Activated T-helper 1 cell treated with anti-CD3 and anti-CD28 coated beads, Interleukin-12 subunit alpha, Interleukin-12 subunit beta, Interleukin-2, Interleukin-4 antibody, amounts not matched to agents 30 ng/mL and 10 ng/mL and 1 ng/mL, durations not matched to agents 14 hours and 24 hours and 36 hours (primary cell): ENCODE data around the gene CDCA4. TPM values are rescaled to one million over a fixed set of nuclear protein-coding genes. Genes with fewer than 3 reads are reported as not detected.

Experiments used
- DNase-seq: peaks from one replicate; pipeline ENCODE4 v3.0.0; 2021; ENCODE audit warnings: low spot score
- H3K27ac Mint-ChIP-seq: one replicate; pipeline ENCODE4 v1.8.0; 2021; ENCODE audit warnings: mild to moderate bottlenecking, mixed read lengths
- H3K27me3 Mint-ChIP-seq: one replicate; pipeline ENCODE4 v1.8.0; 2022; ENCODE audit warnings: mild to moderate bottlenecking, moderate library complexity, mixed read lengths; ENCODE audit not compliant: insufficient read depth
- H3K36me3 Mint-ChIP-seq: one replicate; pipeline ENCODE4 v1.8.0; 2021; ENCODE audit warnings: low read depth, mixed read lengths
- H3K4me1 Mint-ChIP-seq: one replicate; pipeline ENCODE4 v1.8.0; 2021; ENCODE audit warnings: low read depth, mixed read lengths
- H3K4me3 Mint-ChIP-seq: one replicate; pipeline ENCODE4 v1.8.0; 2021; ENCODE audit warnings: mild to moderate bottlenecking, moderate library complexity, mixed read lengths
- H3K9me3 Mint-ChIP-seq: one replicate; pipeline ENCODE4 v1.8.0; 2021; ENCODE audit warnings: mixed read lengths
- intact Hi-C: fragments of 100-400 bp; cut with micrococcal nuclease; formaldehyde crosslinking; loops from one replicate; pipeline ENCODE4 v1.15.1; 2024
- total RNA-seq: library from RNA; stranded (reverse); gene quantifications from 2 replicates; pipeline ENCODE4 v1.2.3, GENCODE V29; 2022

The CDCA4 gene
- total RNA-seq, 1 donor from 2014 or later = 62.5 TPM

DNA sequence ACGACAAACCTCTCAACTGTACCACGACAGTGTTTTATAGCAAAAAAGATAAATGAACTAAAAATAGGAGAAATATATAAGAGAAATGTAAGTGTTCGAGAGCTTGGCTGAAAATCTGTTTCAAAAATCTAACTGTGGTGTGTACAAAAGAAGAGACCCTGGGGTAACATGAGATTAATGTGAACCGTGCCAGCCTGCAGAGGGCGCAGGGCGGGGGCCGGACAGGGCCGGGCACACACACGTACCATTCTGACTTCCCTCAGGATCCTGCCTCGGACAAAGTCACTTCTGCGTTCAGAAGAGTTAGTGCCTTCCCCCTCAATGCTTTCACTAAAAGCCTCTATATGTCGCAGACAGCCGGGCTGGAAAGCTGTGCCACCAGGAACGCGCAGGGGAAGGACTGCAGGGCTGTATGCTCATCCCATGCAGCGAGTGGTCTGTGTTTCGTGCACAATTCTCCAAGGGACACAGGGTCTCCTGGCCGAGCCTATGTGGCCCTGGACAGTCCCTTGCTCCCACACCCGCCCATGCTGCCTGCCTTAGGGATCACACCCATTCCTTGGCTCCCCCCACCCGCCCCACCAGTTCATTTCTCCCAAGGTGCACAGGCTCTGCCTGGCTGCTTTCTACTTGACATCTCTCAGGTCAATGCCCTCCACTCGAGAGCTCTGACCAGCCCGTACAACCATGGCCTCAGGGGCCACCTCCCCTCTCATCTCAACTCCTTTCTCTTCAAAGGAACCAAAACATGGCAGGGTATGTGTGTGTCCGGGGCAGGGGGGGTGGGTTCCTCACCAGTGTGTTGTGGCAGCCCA lies 8.5 kb downstream of the CDCA4 start:
- peaks cover 42% of the 10 kb centered on the region for H3K4me1 Mint-ChIP-seq
- no peaks in the 10 kb centered on the region for H3K27me3 Mint-ChIP-seq
- intact Hi-C loops = loop anchor here (5.0 kb wide), 1 partner anchor 35 kb away; no protein-coding TSS in a partner anchor
- H3K4me3 Mint-ChIP-seq = no peak overlapping the region
- H3K9me3 Mint-ChIP-seq = no peaks in the 10 kb centered on the region
- H3K27ac Mint-ChIP-seq = no peak overlapping the region
- H3K36me3 Mint-ChIP-seq = peaks cover 40% of the 10 kb centered on the region
- DNase-seq = no peak

DNA sequence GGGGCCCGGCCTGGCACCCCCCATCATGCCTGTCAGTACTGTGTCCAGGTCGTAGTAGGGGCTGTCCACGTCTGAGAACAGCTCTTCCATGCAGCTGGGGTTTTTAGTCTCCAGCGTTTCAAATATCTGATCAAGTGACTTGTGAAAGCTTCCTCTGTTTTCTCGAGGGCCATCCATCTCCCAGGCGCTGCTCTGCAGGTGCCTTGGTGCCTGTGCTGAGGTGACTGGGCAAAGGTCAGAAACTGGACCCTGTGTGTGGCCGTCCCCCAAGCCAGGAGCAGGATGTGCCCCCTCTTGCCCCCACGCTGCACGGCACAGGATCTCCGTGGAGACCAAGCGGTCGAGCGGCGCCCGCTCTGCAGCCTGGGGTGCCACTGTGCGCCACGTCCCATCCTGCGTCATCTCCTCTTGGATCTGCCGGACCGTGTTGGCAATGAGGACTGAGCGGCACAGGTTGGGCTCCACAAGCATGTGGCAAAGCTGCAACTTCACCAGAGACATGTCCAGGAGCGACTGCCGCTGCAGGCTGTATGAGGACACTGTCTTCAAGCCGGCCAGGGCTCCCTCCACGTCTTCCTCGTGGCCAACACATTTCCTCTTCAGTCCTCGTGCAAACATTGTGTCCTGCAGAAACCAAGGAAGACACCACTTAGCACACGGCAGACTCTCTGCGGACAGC lies 9.4 kb downstream of the CDCA4 start:
- no peak overlapping the region for H3K4me3 Mint-ChIP-seq
- H3K36me3 Mint-ChIP-seq = peaks cover 36% of the 10 kb centered on the region
- intact Hi-C loops = loop anchor here (5.0 kb wide), 1 partner anchor 36 kb away; no protein-coding TSS in a partner anchor
- H3K27ac Mint-ChIP-seq = no peak overlapping the region
- no peak for DNase-seq
- H3K9me3 Mint-ChIP-seq = no peaks in the 10 kb centered on the region
- peaks cover 33% of the 10 kb centered on the region for H3K4me1 Mint-ChIP-seq
- no peaks in the 10 kb centered on the region for H3K27me3 Mint-ChIP-seq

DNA sequence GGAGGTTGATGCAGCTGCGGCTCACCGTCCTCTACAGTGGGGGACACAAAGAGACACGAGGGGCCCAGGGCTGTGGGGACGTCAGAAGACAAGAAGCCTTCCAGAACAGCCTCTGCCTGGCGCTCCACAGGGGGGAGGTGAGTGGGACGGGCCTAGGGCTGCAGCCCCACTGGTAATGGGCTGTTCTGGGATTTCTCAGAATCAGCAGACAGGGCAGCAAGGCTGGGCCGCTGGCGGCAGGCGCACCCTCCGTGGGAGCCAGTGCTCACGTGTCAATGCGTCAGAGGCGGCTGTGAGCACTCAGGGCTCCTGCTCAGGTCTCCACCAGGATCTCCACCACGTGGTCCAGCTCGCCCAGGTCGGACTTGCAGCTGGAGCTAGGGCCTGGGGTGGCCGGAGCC lies 10.0 kb downstream of the CDCA4 start:
- peaks cover 34% of the 10 kb centered on the region for H3K36me3 Mint-ChIP-seq
- no peaks in the 10 kb centered on the region for H3K27me3 Mint-ChIP-seq
- H3K9me3 Mint-ChIP-seq = no peaks in the 10 kb centered on the region
- no peak for DNase-seq
- H3K27ac Mint-ChIP-seq = no peak overlapping the region
- intact Hi-C loops = loop anchor here (5.0 kb wide), 1 partner anchor 36 kb away; no protein-coding TSS in a partner anchor
- no peak overlapping the region for H3K4me3 Mint-ChIP-seq
- peaks cover 28% of the 10 kb centered on the region for H3K4me1 Mint-ChIP-seq

DNA sequence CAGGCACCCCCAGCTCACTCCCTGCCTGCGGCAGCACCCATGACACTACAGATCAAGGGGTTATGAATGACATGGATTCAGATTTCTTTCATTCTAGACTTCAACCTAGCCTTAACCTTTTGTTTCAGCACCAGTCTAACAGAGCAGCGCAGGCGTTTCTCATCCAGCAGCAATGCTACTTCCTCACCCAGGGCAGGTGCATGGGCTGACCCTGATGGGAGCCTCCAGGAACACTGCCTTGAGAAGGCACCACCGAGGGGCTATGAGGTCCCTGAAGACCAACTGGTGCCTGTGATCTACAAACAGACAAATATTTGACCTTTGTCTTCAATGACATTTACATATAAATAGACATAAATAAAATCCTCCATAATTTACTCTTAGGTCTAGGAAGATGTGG lies 10.8 kb downstream of the CDCA4 start:
- no peaks in the 10 kb centered on the region for H3K9me3 Mint-ChIP-seq
- intact Hi-C loops = loop anchor here (5.0 kb wide), 1 partner anchor 37 kb away; no protein-coding TSS in a partner anchor
- no peak overlapping the region for H3K27ac Mint-ChIP-seq
- DNase-seq = no peak
- peaks cover 20% of the 10 kb centered on the region for H3K4me1 Mint-ChIP-seq
- peaks cover 28% of the 10 kb centered on the region for H3K36me3 Mint-ChIP-seq
- no peaks in the 10 kb centered on the region for H3K27me3 Mint-ChIP-seq
- no peak overlapping the region for H3K4me3 Mint-ChIP-seq

DNA sequence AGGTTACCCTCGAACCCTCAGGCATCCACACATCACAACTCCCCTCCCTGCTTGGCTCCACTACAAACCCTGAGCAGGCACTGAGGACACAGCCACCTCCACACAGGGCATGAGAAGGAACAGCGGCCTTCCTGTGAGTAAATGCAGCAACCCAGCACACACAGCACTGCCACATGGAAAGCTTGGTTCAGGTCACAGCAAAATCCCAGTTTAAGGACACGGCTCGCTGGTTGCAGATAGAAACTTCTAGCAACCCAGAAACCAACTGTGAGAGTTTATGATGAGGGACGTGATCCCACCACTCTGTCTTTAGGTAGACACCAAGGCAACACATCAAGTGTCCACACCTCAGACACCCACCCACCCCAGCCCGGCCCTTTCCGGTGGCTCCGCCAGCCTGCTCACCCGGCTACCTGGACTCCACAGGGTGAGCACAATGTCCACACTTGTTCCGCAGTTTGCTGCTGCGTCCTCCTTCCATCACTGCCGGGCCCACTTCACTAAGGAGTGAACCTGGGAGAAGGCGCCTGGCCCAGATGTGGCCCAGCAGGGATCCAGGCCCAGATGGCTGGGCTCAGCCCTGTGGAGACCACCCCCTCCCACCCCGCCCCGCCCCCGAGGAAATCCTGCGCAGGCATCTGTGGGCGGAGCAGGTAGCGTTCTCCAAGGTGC lies 13.2 kb downstream of the CDCA4 start:
- no peaks in the 10 kb centered on the region for H3K4me1 Mint-ChIP-seq
- DNase-seq = no peak
- H3K4me3 Mint-ChIP-seq = no peak overlapping the region
- H3K9me3 Mint-ChIP-seq = no peaks in the 10 kb centered on the region
- no peaks in the 10 kb centered on the region for H3K27me3 Mint-ChIP-seq
- no peak overlapping the region for H3K27ac Mint-ChIP-seq
- intact Hi-C loops = no loop called here
- H3K36me3 Mint-ChIP-seq = peaks cover 18% of the 10 kb centered on the region

DNA sequence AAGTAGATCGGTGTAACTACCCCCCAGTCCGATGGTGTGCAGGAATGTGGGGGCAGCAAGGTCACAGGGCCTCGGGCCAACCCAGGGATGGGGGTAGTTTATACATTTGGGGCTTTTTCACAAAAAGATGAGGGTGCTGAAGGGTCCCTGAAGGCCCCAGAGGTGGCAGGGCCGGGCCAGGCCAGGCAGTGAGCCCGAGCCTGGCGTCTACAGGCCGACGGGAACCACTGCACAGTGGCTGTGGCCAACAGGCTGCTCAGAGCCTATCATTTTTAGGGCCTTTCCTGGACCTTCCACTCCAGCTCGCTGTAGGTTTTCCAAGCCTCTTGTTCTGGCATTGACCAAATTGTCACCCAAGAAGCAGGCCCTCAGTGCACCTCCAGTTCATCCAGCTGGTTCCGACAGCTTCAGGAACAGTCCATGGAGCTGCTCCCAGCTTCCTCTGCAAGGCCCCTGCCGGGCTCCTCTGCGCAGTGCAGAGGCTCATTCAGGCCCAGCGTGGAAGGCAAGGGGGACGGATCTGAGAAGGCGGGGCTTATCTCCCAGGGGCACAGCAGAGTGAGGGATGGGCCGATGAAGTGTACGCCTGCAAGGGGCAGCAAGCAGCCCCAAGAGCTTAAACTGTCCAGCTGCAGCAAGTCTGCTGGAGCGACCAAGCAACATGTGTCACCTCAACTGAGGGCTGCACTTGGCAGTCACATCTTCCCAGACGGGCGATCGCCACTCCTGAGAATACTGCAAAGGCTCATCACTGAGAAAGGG lies 13.9 kb downstream of the CDCA4 start:
- no peaks in the 10 kb centered on the region for H3K27me3 Mint-ChIP-seq
- DNase-seq = no peak
- H3K4me1 Mint-ChIP-seq = no peaks in the 10 kb centered on the region
- H3K36me3 Mint-ChIP-seq = peaks cover 13% of the 10 kb centered on the region
- no peaks in the 10 kb centered on the region for H3K9me3 Mint-ChIP-seq
- intact Hi-C loops = no loop called here
- H3K27ac Mint-ChIP-seq = no peak overlapping the region
- H3K4me3 Mint-ChIP-seq = no peak overlapping the region

DNA sequence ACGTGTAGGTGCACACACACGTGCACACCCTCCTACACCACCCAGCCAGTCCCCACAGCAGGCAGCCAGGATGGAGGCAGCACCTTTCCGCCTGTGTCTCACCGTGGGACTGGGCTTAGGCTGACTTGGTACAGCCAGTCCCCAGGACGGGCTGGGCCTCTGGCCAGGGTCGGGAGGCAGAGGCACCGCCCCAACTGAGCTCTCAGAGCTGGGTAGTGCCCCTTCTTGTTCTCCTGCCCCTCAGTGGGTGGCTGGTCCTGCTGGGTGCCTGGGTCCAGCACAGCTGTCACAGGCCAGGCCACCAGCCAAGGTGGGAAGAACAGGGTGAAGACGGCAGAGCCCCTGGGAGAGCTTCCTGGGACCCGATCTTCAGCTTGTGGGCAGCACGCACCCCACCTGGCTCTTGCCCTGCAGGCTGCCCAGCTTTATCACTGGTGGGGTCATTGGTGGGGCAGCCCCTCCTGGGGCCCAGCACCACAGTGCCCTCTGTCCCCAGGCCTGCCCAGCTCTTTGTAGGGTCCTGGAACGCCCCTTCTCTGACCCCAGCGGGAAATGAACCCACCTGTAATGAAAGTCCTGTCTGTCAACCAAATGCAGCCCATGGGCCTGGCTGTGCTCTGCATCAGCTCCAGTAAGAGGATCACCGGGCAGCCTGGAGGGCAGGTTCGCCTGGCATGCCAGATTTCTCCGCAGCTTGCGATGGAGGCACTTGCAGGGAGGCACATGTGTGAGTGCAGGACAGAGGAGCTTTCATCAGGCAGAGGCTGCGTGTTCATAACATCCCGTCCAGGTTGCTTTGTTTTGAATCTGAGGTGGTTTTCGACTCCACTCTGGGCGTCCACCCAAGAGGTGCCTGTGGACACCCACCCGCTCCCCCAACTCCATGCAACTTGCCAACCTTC lies 14.7 kb downstream of the CDCA4 start:
- Mint-ChIP-seq H3K27ac (no peak overlapping the region), H3K27me3 (no peaks in the 10 kb centered on the region), H3K9me3 (no peaks in the 10 kb centered on the region), H3K4me3 (no peak overlapping the region), H3K36me3 (peaks cover 10% of the 10 kb centered on the region), H3K4me1 (no peaks in the 10 kb centered on the region)
- intact Hi-C loops = no loop called here
- no peak for DNase-seq

DNA sequence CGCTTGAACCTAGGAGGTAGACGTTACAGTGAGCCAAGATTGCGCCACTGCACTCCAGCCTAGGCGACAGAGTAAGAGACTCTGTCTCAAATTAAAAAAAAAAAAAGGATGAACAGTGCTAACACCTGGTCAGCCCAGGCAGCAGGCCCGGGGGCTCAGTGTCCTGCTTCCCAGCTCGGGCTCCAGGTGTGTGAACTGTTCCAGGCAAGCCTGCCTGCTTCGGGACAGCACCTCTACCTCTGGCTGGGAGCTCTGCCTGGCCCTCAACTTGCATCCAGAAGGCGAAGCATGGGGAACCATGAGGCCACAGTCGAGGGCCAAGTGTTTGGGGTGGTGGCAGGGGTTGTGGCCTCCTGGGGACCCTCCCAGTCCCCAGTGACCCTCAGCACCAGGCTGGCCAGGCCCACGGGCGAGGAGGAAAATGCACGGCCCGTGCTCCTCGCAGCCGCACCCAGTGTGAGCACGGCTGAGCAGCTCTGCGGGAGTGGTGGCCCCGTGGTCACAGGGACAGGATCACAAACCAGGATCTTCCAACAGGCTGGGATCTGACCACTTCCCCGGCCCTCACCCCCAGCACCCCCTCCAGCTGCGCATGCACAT lies 15.5 kb downstream of the CDCA4 start:
- no peak overlapping the region for H3K4me3 Mint-ChIP-seq
- DNase-seq = no peak
- peaks cover 9% of the 10 kb centered on the region for H3K36me3 Mint-ChIP-seq
- H3K4me1 Mint-ChIP-seq = no peaks in the 10 kb centered on the region
- no peaks in the 10 kb centered on the region for H3K9me3 Mint-ChIP-seq
- no peak overlapping the region for H3K27ac Mint-ChIP-seq
- intact Hi-C loops = no loop called here
- H3K27me3 Mint-ChIP-seq = no peaks in the 10 kb centered on the region

DNA sequence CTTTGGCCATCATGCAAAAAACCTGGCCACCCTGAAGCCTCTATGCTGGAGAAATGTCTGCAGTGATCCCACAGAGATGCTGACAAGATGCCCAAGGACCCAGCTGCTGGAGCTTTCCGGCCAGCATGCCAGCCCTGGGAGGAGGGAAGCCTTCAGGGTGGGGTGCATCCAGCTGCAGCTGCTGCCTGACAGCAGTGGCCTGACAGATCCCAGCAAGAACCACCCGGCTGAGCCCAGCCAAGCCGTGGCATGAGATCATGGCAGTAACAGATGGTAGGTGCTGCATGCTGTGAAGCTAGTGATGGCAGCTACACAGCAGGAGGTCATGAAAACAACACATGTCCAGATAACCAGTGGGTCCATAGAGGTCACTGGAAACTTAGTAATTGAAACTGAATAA lies 21.5 kb downstream of the CDCA4 start:
- Mint-ChIP-seq H3K27ac (no peak overlapping the region), H3K27me3 (no peaks in the 10 kb centered on the region), H3K4me1 (no peaks in the 10 kb centered on the region), H3K9me3 (no peaks in the 10 kb centered on the region), H3K36me3 (peaks cover 3% of the 10 kb centered on the region), H3K4me3 (no peak overlapping the region)
- no peak for DNase-seq
- intact Hi-C loops = no loop called here

DNA sequence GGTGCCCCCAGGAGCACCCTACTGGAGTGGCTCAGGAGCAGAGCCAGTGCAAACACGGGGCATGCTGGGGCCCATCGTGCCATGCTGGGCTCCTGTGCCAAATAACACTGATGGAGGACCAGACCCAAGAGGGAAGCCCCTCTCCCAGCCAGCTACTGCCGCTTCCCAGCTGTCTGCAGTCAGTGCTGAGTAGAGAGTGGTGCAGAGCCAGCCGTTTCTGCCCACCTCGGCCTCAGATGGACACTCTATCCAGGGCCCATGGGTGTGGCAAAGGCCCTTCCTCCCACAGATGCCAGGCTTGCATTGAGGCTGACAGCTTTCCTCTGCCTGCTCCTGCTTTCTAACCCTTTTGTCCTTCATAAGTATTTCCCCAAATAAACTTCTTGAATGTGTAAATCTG lies 22.1 kb downstream of the CDCA4 start:
- Mint-ChIP-seq H3K27ac (peak overlapping the region; percentile 18), H3K9me3 (no peaks in the 10 kb centered on the region), H3K4me3 (no peak overlapping the region), H3K4me1 (no peaks in the 10 kb centered on the region), H3K27me3 (no peaks in the 10 kb centered on the region), H3K36me3 (peaks cover 3% of the 10 kb centered on the region)
- intact Hi-C loops = no loop called here
- DNase-seq = no peak

DNA sequence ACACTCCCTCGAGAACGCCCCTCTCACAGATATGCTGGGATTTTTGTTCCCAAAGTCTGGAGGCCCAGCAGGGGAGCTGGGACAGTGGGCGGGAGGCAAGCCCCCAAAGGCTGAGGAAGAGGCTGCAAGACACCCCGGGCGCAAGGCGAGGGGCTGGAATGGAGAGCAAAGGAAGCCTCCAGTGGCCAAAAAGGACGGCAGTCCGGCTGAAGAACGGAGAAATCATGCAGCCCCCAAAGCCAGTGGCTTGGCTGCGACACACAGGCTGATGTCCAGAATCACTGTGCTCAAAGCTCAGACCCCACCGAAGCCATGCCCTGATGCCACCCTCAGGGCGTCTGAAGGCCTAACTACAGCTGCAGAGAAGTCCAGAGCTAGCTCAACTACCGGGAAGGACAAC lies 24.4 kb downstream of the CDCA4 start:
- intact Hi-C loops = no loop called here
- no peak overlapping the region for H3K4me3 Mint-ChIP-seq
- no peaks in the 10 kb centered on the region for H3K27me3 Mint-ChIP-seq
- H3K36me3 Mint-ChIP-seq = peaks cover 3% of the 10 kb centered on the region
- H3K4me1 Mint-ChIP-seq = no peaks in the 10 kb centered on the region
- DNase-seq = no peak
- no peak overlapping the region for H3K27ac Mint-ChIP-seq
- H3K9me3 Mint-ChIP-seq = peaks cover 3% of the 10 kb centered on the region
